H9 (cell line): ENCODE data around the gene ZNF688. TPM values are rescaled to one million over a fixed set of nuclear protein-coding genes. Genes with fewer than 3 reads are reported as not detected.

ENCODE experiments used
- DNase-seq: peaks from one replicate; pipeline ENCODE4 v3.0.0-alpha.2; 2017
- H2AFZ ChIP-seq: one replicate; pipeline ENCODE4 v1.6.1; 2013; ENCODE audit warnings: mild to moderate bottlenecking, low read length, control low read depth, moderate library complexity
- H2AK5ac ChIP-seq: 2 replicates; pipeline ENCODE4 v1.6.1; 2013; ENCODE audit warnings: low read length, control low read depth, mixed read lengths; ENCODE audit not compliant: insufficient read length
- H2BK120ac ChIP-seq: one replicate; pipeline ENCODE4 v1.6.1; 2013; ENCODE audit warnings: low read depth, mild to moderate bottlenecking, low read length, control low read depth, inconsistent platforms; ENCODE audit not compliant: poor library complexity, severe bottlenecking
- H2BK12ac ChIP-seq: 2 replicates; pipeline ENCODE4 v1.6.1; 2013; ENCODE audit warnings: low read length, control low read depth, mixed read lengths, low read depth; ENCODE audit not compliant: insufficient read length
- H2BK15ac ChIP-seq: 2 replicates; pipeline ENCODE4 v1.6.1; 2013; ENCODE audit warnings: low read depth, low read length, control low read depth
- H2BK20ac ChIP-seq: one replicate; pipeline ENCODE4 v1.6.1; 2013; ENCODE audit warnings: low read depth, mild to moderate bottlenecking, low read length, control low read depth, inconsistent platforms; ENCODE audit not compliant: poor library complexity, severe bottlenecking
- H2BK5ac ChIP-seq: 2 replicates; pipeline ENCODE4 v1.6.1; 2013; ENCODE audit warnings: low read length, control low read depth, mixed read lengths; ENCODE audit not compliant: insufficient read length
- H3K14ac ChIP-seq: 2 replicates; pipeline ENCODE4 v1.6.1; 2013; ENCODE audit warnings: low read length, control low read depth; ENCODE audit not compliant: insufficient read depth
- H3K18ac ChIP-seq: 2 replicates; pipeline ENCODE4 v1.6.1; 2013; ENCODE audit warnings: low read depth, mild to moderate bottlenecking, mixed read lengths, low read length, control low read depth; ENCODE audit not compliant: insufficient read length
- H3K23ac ChIP-seq: 2 replicates; pipeline ENCODE4 v1.6.1; 2013; ENCODE audit warnings: low read length, control low read depth, mixed read lengths, low read depth; ENCODE audit not compliant: insufficient read length
- H3K23me2 ChIP-seq: 2 replicates; pipeline ENCODE4 v1.6.1; 2013; ENCODE audit warnings: low read depth, mild to moderate bottlenecking, mixed read lengths, low read length, control low read depth; ENCODE audit not compliant: insufficient read length, poor library complexity, severe bottlenecking
- H3K27ac ChIP-seq: 2 replicates; pipeline ENCODE4 v1.5.1; 2013; ENCODE audit warnings: low read length, control low read depth, mixed read lengths, low read depth; ENCODE audit not compliant: insufficient read length
- H3K27me3 ChIP-seq: 2 replicates; pipeline ENCODE4 v1.6.1; 2013; ENCODE audit warnings: low read length, control low read depth, inconsistent platforms; ENCODE audit not compliant: insufficient read depth
- H3K4ac ChIP-seq: 2 replicates; pipeline ENCODE4 v1.6.1; 2013; ENCODE audit warnings: low read depth, mild to moderate bottlenecking, control low read depth, inconsistent platforms, low read length, moderate library complexity
- H3K4me1 ChIP-seq: 2 replicates; pipeline ENCODE4 v1.6.1; 2013; ENCODE audit warnings: low read length, control low read depth, inconsistent platforms; ENCODE audit not compliant: insufficient read depth
- H3K4me2 ChIP-seq: 2 replicates; pipeline ENCODE4 v1.6.1; 2013; ENCODE audit warnings: low read length, control low read depth, mixed read lengths; ENCODE audit not compliant: insufficient read length, insufficient read depth
- H3K56ac ChIP-seq: 2 replicates; pipeline ENCODE4 v1.6.1; 2013; ENCODE audit warnings: low read depth, mild to moderate bottlenecking, mixed read lengths, low read length, control low read depth; ENCODE audit not compliant: insufficient read length
- H3K79me1 ChIP-seq: 2 replicates; pipeline ENCODE4 v1.6.1; 2013; ENCODE audit warnings: low read depth, mild to moderate bottlenecking, moderate library complexity, low read length, control low read depth, inconsistent platforms; ENCODE audit not compliant: insufficient read depth, poor library complexity, severe bottlenecking
- H3K79me2 ChIP-seq: 2 replicates; pipeline ENCODE4 v1.6.1; 2013; ENCODE audit warnings: low read length, control low read depth, inconsistent platforms; ENCODE audit not compliant: insufficient read depth
- H3K9ac ChIP-seq: 2 replicates; pipeline ENCODE4 v1.6.1; 2013; ENCODE audit warnings: low read length, control low read depth, mixed read lengths; ENCODE audit not compliant: insufficient read length; ENCODE audit errors: extremely low read depth
- H3K9me3 ChIP-seq: one replicate; pipeline ENCODE4 v1.6.1; 2013; ENCODE audit warnings: low read depth, low read length, inconsistent platforms; ENCODE audit not compliant: control insufficient read depth
- H3T11ph ChIP-seq: one replicate; pipeline ENCODE4 v1.6.1; 2013; ENCODE audit warnings: mild to moderate bottlenecking, low read length, control low read depth, inconsistent platforms
- H4K20me1 ChIP-seq: one replicate; pipeline ENCODE4 v1.6.1; 2013; ENCODE audit not compliant: control insufficient read depth, insufficient read length, insufficient read depth
- H4K5ac ChIP-seq: 2 replicates; pipeline ENCODE4 v1.6.1; 2013; ENCODE audit warnings: low read depth, mild to moderate bottlenecking, mixed read lengths, low read length, control low read depth; ENCODE audit not compliant: insufficient read length
- H4K8ac ChIP-seq: replicated peaks from 2 replicates; pipeline ENCODE4 v1.6.1; 2013; ENCODE audit warnings: low read length, control low read depth, mixed read lengths, low read depth; ENCODE audit not compliant: insufficient read length
- H4K91ac ChIP-seq: 2 replicates; pipeline ENCODE4 v1.6.1; 2013; ENCODE audit warnings: low read depth, mild to moderate bottlenecking, moderate library complexity, mixed read lengths, low read length, control low read depth; ENCODE audit not compliant: insufficient read length
- H3K27ac Mint-ChIP-seq, 3 experiments: 2 replicates in 2 of 3; 3 replicates in 1 of 3; pipeline ENCODE4 v1.8.0; 2020 to 2021; ENCODE audit warnings: mixed read lengths in 3 of 3, mild to moderate bottlenecking in 1 of 3, moderate library complexity in 1 of 3
- H3K27me3 Mint-ChIP-seq: 2 replicates; pipeline ENCODE4 v1.8.0; 2021; ENCODE audit warnings: low read depth, mild to moderate bottlenecking, moderate library complexity, mixed read lengths
- H3K36me3 Mint-ChIP-seq, 3 experiments: 2 replicates in 2 of 3; 3 replicates in 1 of 3; pipeline ENCODE4 v1.8.0; 2020 to 2021; ENCODE audit warnings: low read depth in 3 of 3, mixed read lengths in 3 of 3; ENCODE audit not compliant: insufficient read depth in 1 of 3
- H3K4me1 Mint-ChIP-seq, 2 experiments: 2 replicates each; pipeline ENCODE4 v1.8.0; 2020; ENCODE audit warnings: mixed read lengths in 2 of 2
- H3K4me3 Mint-ChIP-seq, 2 experiments: 2 replicates in 1 of 2; 3 replicates in 1 of 2; pipeline ENCODE4 v1.8.0; 2020 to 2021; ENCODE audit warnings: mild to moderate bottlenecking in 2 of 2, mixed read lengths in 2 of 2, moderate library complexity in 1 of 2
- H3K9me3 Mint-ChIP-seq, 2 experiments: 2 replicates in 1 of 2; 3 replicates in 1 of 2; pipeline ENCODE4 v1.8.0; 2020; ENCODE audit warnings: mild to moderate bottlenecking in 2 of 2, mixed read lengths in 2 of 2, moderate library complexity in 1 of 2
- WGBS: extraction: QIAGEN DNeasy Blood & Tissue Kit; methylation state at CpG from one replicate; pipeline ENCODE4 v1.1.7; 2013; ENCODE audit warnings: missing lambda C conversion rate, low lambda C conversion rate, mixed read lengths; ENCODE audit not compliant: insufficient read length; ENCODE audit errors: extremely low coverage; 5-methylcytosine and 5-hydroxymethylcytosine counted together
- total RNA-seq: library from RNA; stranded (reverse); gene quantifications from 2 replicates; pipeline ENCODE4 v1.2.1, GENCODE V29; 2021
- TF ChIP-seq, protein P1 (sequence below): fragments of 200-600 bp; sonication (generic); conservative IDR thresholded peaks from 3 replicates; pipeline ENCODE4 v1.8.0; 2021; ENCODE audit warnings: antibody characterized with exemption, mild to moderate bottlenecking

Gene ZNF688
- total RNA-seq, 1 experiment from 2014 or later: 4.5 TPM

DNA sequence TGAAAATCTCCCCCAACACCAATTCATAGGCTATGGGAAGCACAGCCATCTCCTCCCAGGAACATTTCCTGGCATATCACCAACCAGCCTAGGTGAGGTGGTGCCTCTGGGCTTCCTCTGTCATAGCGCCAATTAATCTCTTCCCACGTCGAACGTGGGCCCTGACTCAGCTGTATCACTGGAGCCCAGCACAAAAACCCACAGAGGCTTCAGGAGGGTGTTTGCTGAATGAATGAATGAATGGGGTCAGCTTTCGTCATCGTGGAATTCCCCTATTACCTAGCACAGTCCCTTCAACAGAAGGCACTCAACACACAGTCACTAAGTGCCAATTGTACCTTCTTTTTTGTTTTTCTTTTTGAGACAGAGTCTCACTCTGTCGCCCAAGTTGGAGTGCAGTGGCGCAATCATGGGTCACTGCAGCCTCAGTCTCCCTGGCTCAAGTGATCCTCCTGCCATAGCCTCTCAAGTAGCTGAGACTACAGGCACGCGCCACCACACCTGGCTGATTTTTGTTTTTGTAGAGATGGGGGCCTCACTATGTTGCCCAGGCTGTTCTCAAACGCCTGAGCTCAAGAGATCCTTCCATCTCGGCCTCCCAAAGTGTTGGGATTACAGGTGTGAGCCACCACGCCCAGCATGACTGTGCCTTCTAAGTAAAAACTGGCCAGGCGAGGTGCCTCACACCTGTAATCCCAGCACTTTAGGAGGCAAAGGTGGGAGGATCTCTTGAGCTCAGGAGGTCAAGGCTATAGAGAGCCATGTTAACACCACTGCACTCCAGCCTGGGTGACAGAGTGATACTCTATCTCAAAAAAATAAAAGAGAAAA is 4.1 kb downstream of the ZNF688 start:
- Mint-ChIP-seq H3K27ac (no peak overlapping the region), H3K4me3 (no peak overlapping the region), H3K36me3 (no peaks in the 10 kb centered on the region), H3K4me1 (peaks cover 13 to 21% of the 10 kb centered on the region in 2 experiments), H3K27me3 (peaks cover 12% of the 10 kb centered on the region), H3K9me3 (no peaks in the 10 kb centered on the region)
- Histone ChIP-seq H3K9ac (no peak overlapping the region), H2BK12ac (no peak overlapping the region), H3K27me3 (no peaks in the 10 kb centered on the region), H2BK20ac (no peak overlapping the region), H3K23ac (no peak overlapping the region), H4K20me1 (no peaks in the 10 kb centered on the region), H3K27ac (no peak overlapping the region), H3K79me1 (no peaks in the 10 kb centered on the region), H2BK120ac (no peak overlapping the region), H2BK5ac (no peak overlapping the region), H3K56ac (no peak overlapping the region), H3K14ac (no peak overlapping the region), H3T11ph (no peak overlapping the region), H3K79me2 (no peaks in the 10 kb centered on the region), H4K8ac (no peak overlapping the region), H3K4ac (no peak overlapping the region), H3K9me3 (no peaks in the 10 kb centered on the region), H4K5ac (no peak overlapping the region), H4K91ac (no peak overlapping the region), H3K4me2 (no peak overlapping the region), H2AFZ (no peak overlapping the region), H2BK15ac (no peak overlapping the region), H3K4me1 (no peaks in the 10 kb centered on the region; the same call in 1 of the 2 replicates), H3K23me2 (peaks cover 15% of the 10 kb centered on the region), H2AK5ac (no peak overlapping the region), H3K18ac (no peak overlapping the region)
- no peak for DNase-seq
- no CpG with 5 or more reads among the region's 14 CpGs for WGBS
- TF ChIP-seq, protein P1, sequence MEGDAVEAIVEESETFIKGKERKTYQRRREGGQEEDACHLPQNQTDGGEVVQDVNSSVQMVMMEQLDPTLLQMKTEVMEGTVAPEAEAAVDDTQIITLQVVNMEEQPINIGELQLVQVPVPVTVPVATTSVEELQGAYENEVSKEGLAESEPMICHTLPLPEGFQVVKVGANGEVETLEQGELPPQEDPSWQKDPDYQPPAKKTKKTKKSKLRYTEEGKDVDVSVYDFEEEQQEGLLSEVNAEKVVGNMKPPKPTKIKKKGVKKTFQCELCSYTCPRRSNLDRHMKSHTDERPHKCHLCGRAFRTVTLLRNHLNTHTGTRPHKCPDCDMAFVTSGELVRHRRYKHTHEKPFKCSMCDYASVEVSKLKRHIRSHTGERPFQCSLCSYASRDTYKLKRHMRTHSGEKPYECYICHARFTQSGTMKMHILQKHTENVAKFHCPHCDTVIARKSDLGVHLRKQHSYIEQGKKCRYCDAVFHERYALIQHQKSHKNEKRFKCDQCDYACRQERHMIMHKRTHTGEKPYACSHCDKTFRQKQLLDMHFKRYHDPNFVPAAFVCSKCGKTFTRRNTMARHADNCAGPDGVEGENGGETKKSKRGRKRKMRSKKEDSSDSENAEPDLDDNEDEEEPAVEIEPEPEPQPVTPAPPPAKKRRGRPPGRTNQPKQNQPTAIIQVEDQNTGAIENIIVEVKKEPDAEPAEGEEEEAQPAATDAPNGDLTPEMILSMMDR: no peak
